Suprapubic skin (tissue), 4 donors: ENCODE data around the gene B3GNT9. TPM values are rescaled to one million over a fixed set of nuclear protein-coding genes. Genes with fewer than 3 reads are reported as not detected.
A peak's percentile ranks its signal among the peaks of the same experiment; 100 is the strongest.
"Not testable (repeated sequence)": the region's sequence is repeated elsewhere in the genome, so short reads cannot be mapped to it uniquely, and the experiment has no call there.

Experiments used
- DNase-seq, 2 donors: peaks; one replicate each; pipeline ENCODE4 v3.0.0-alpha.2; 2019; ENCODE audit warnings: low spot score in 2 of 2
- H3K27ac ChIP-seq: fragments of 200-600 bp; sonication (generic); one replicate; pipeline ENCODE4 v1.5.1; 2019
- H3K27me3 ChIP-seq: fragments of 200-600 bp; sonication (generic); one replicate; pipeline ENCODE4 v1.5.1; 2019
- H3K36me3 ChIP-seq: fragments of 200-600 bp; sonication (generic); one replicate; pipeline ENCODE4 v1.5.1; 2019
- H3K4me1 ChIP-seq: fragments of 200-600 bp; sonication (generic); one replicate; pipeline ENCODE4 v1.5.1; 2019
- H3K4me3 ChIP-seq: fragments of 200-600 bp; sonication (generic); one replicate; pipeline ENCODE4 v1.5.1; 2019; ENCODE audit warnings: mild to moderate bottlenecking
- H3K9me3 ChIP-seq: fragments of 200-600 bp; sonication (generic); one replicate; pipeline ENCODE4 v1.5.1; 2019
- EP300 ChIP-seq: sonication (generic); formaldehyde crosslinking; IDR thresholded peaks from one replicate; pipeline ENCODE4 v1.6.1; 2017; ENCODE audit warnings: antibody characterized with exemption
- POLR2A ChIP-seq, 2 donors: fragments of 450-650 bp; IDR thresholded peaks; one replicate each; pipeline ENCODE4 v1.6.1; 2017; ENCODE audit warnings: antibody characterized with exemption in 2 of 2, mild to moderate bottlenecking in 2 of 2, moderate library complexity in 2 of 2
- POLR2AphosphoS5 ChIP-seq, 3 donors: sonication (generic); formaldehyde crosslinking; IDR thresholded peaks; one replicate each; pipeline ENCODE4 v1.6.1; 2017; ENCODE audit warnings: antibody characterized with exemption in 3 of 3
- WGBS: methylation state at CpG from one replicate; pipeline ENCODE4 v1.1.5; 2018; 5-methylcytosine and 5-hydroxymethylcytosine counted together
- total RNA-seq, 4 donors: library from RNA; depleted of rRNA; stranded (reverse); fragments of >200 nt; gene quantifications; one replicate each; pipeline ENCODE4 v1.1.0, GENCODE V29; 2016
- TF ChIP-seq, protein P1 (sequence below), 2 donors: fragments of 200-600 bp in 1 of 2; fragments of 450-650 bp in 1 of 2; sonication (generic) in 1 of 2; IDR thresholded peaks; one replicate each; pipeline ENCODE4 v1.5.1; 2016 to 2019; ENCODE audit warnings: antibody characterized with exemption in 2 of 2, mild to moderate bottlenecking in 1 of 2, moderate library complexity in 1 of 2

B3GNT9 gene
- total RNA-seq, 4 donors from 2014 or later: 7.5 to 9.7 (median 9.0) TPM

- H3K36me3 ChIP-seq: peaks cover 91% of the 10 kb centered on the region
- no peaks in the 10 kb centered on the region for H3K9me3 ChIP-seq
- no peak overlapping the region for H3K27ac ChIP-seq
- TF ChIP-seq POLR2A (IDR thresholded peaks at IDR 0.05) (no peak), POLR2AphosphoS5 (IDR thresholded peaks at IDR 0.05) (no peak), EP300 (no peak)
- TF ChIP-seq, protein P1, sequence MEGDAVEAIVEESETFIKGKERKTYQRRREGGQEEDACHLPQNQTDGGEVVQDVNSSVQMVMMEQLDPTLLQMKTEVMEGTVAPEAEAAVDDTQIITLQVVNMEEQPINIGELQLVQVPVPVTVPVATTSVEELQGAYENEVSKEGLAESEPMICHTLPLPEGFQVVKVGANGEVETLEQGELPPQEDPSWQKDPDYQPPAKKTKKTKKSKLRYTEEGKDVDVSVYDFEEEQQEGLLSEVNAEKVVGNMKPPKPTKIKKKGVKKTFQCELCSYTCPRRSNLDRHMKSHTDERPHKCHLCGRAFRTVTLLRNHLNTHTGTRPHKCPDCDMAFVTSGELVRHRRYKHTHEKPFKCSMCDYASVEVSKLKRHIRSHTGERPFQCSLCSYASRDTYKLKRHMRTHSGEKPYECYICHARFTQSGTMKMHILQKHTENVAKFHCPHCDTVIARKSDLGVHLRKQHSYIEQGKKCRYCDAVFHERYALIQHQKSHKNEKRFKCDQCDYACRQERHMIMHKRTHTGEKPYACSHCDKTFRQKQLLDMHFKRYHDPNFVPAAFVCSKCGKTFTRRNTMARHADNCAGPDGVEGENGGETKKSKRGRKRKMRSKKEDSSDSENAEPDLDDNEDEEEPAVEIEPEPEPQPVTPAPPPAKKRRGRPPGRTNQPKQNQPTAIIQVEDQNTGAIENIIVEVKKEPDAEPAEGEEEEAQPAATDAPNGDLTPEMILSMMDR (IDR thresholded peaks at IDR 0.05): no peak
- WGBS: 89% methylated on average over 7 of the region's 13 CpGs
- no peaks in the 10 kb centered on the region for H3K4me1 ChIP-seq
- H3K27me3 ChIP-seq: no peaks in the 10 kb centered on the region
- no peak overlapping the region for H3K4me3 ChIP-seq
- no peak for DNase-seq
Observed at GRCh38 chr16:67141391-67141790, 9.4 kb downstream of the B3GNT9 start.

GRCh38 chr16:67137605-67138004 is 13.2 kb downstream of the B3GNT9 start:
- no peak for DNase-seq
- 54% methylated on average over 3 of the region's 3 CpGs for WGBS
- no peaks in the 10 kb centered on the region for H3K9me3 ChIP-seq
- no peak overlapping the region for H3K27ac ChIP-seq
- H3K36me3 ChIP-seq: peaks cover 91% of the 10 kb centered on the region
- no peaks in the 10 kb centered on the region for H3K4me1 ChIP-seq
- H3K4me3 ChIP-seq: no peak overlapping the region
- no peaks in the 10 kb centered on the region for H3K27me3 ChIP-seq
- TF ChIP-seq POLR2A (IDR thresholded peaks at IDR 0.05): no peak
- TF ChIP-seq EP300: no peak
- TF ChIP-seq, protein P1 (IDR thresholded peaks at IDR 0.05): no peak
- TF ChIP-seq POLR2AphosphoS5 (IDR thresholded peaks at IDR 0.05): no peak

- no peak overlapping the region for H3K27ac ChIP-seq
- no peaks in the 10 kb centered on the region for H3K27me3 ChIP-seq
- no peak overlapping the region for H3K4me3 ChIP-seq
- no peaks in the 10 kb centered on the region for H3K9me3 ChIP-seq
- no peaks in the 10 kb centered on the region for H3K4me1 ChIP-seq
- 97% methylated on average over 3 of the region's 3 CpGs for WGBS
- TF ChIP-seq POLR2AphosphoS5 (IDR thresholded peaks at IDR 0.05) (no peak), POLR2A (IDR thresholded peaks at IDR 0.05) (no peak), EP300 (no peak)
- TF ChIP-seq, protein P1 (IDR thresholded peaks at IDR 0.05): no peak
- peaks cover 64% of the 10 kb centered on the region for H3K36me3 ChIP-seq
- DNase-seq: no peak
Observed at GRCh38 chr16:67129422-67129821, 21.4 kb downstream of the B3GNT9 start.

- WGBS: no CpG with 5 or more reads among the region's 3 CpGs
- H3K4me3 ChIP-seq: no peak overlapping the region
- peaks cover 64% of the 10 kb centered on the region for H3K36me3 ChIP-seq
- H3K9me3 ChIP-seq: no peaks in the 10 kb centered on the region
- H3K27ac ChIP-seq: no peak overlapping the region
- DNase-seq: no peak
- H3K27me3 ChIP-seq: no peaks in the 10 kb centered on the region
- no peak for TF ChIP-seq POLR2AphosphoS5 (IDR thresholded peaks at IDR 0.05)
- no peak for TF ChIP-seq EP300
- TF ChIP-seq, protein P1 (IDR thresholded peaks at IDR 0.05): no peak
- no peak for TF ChIP-seq POLR2A (IDR thresholded peaks at IDR 0.05)
- no peaks in the 10 kb centered on the region for H3K4me1 ChIP-seq
Observed at GRCh38 chr16:67128887-67129286, 21.9 kb downstream of the B3GNT9 start.

GRCh38 chr16:67128417-67128816 is 22.4 kb downstream of the B3GNT9 start:
- no peaks in the 10 kb centered on the region for H3K27me3 ChIP-seq
- H3K27ac ChIP-seq: no peak overlapping the region
- DNase-seq: no peak
- TF ChIP-seq POLR2A (IDR thresholded peaks at IDR 0.05) (no peak), EP300 (no peak), POLR2AphosphoS5 (IDR thresholded peaks at IDR 0.05) (no peak)
- TF ChIP-seq, protein P1 (IDR thresholded peaks at IDR 0.05): no peak
- no peak overlapping the region for H3K4me3 ChIP-seq
- peaks cover 64% of the 10 kb centered on the region for H3K36me3 ChIP-seq
- no peaks in the 10 kb centered on the region for H3K9me3 ChIP-seq
- H3K4me1 ChIP-seq: no peaks in the 10 kb centered on the region

- not testable (repeated sequence) for H3K27ac ChIP-seq, H3K4me1 ChIP-seq, H3K27me3 ChIP-seq, H3K4me3 ChIP-seq, H3K9me3 ChIP-seq
- H3K36me3 ChIP-seq: peaks cover 53% of the 10 kb centered on the region
- DNase-seq: peak in 1 of 2 donors; percentile 7
- WGBS: 92% methylated on average over 5 of the region's 5 CpGs
Observed at GRCh38 chr16:67122799-67123198, 28.0 kb downstream of the B3GNT9 start.
